ENCODE measurements around the gene EID2B. TPM values are rescaled to one million over a fixed set of nuclear protein-coding genes. Genes with fewer than 3 reads are reported as not detected.

Gene EID2B
- total and polyA plus RNA-seq, 2 of the 13 experiments (the other 11 are each of a cell fraction or from before 2014, with no cell fraction given), result 2.5 to 3.7 TPM

- TF ChIP-seq ZNF232 (CRISPR knock-in tag; IDR thresholded peaks at IDR 0.05; ENCODE audit: borderline replicate concordance), result peak; percentile 92; the same call in 1 of the 2 replicates
- no peak; the same call in 1 of the 2 replicates for TF ChIP-seq PAX8 (CRISPR knock-in tag; IDR thresholded peaks at IDR 0.05; ENCODE audit: borderline replicate concordance)
- no peak for TF ChIP-seq SIN3B (IDR thresholded peaks at IDR 0.05; ENCODE audit: low read length)
- TF ChIP-seq ZNF557 (CRISPR knock-in tag; IDR thresholded peaks at IDR 0.05), result peak; percentile 91; the same call in 1 of the 2 replicates
- no peak for TF ChIP-seq ZNF850 (CRISPR knock-in tag; conservative IDR thresholded peaks at IDR 0.05)
- TF ChIP-seq ZNF577 (CRISPR knock-in tag; IDR thresholded peaks at IDR 0.05; ENCODE audit: borderline replicate concordance, low read depth), result 0 out of 2 replicates have a peak, but pooled peaks have one; percentile 72
- TF ChIP-seq TMF1 (CRISPR knock-in tag; IDR thresholded peaks at IDR 0.05; ENCODE audit: low read depth), result peak; percentile 99
- peak; percentile 36; the same call in 1 of the 2 replicates for TF ChIP-seq AHR (CRISPR knock-in tag; IDR thresholded peaks at IDR 0.05)
- no peak for TF ChIP-seq ZNF652 (CRISPR knock-in tag; IDR thresholded peaks at IDR 0.05; ENCODE audit: borderline replicate concordance, low read depth)
- peak; percentile 31; the same call in 1 of the 2 replicates for TF ChIP-seq HDAC1 (CRISPR knock-in tag; IDR thresholded peaks at IDR 0.05)
- peak; percentile 95 for TF ChIP-seq ZNF451 (CRISPR knock-in tag; IDR thresholded peaks at IDR 0.05)
- 0 out of 2 replicates have a peak, but pooled peaks have one; percentile 11 for TF ChIP-seq NFKBIZ (CRISPR knock-in tag; IDR thresholded peaks at IDR 0.05)
- peak; percentile 35; the same call in 1 of the 2 replicates for TF ChIP-seq ZGPAT (CRISPR knock-in tag; IDR thresholded peaks at IDR 0.05)
- 0 out of 2 replicates have a peak, but pooled peaks have one; percentile 63 for TF ChIP-seq ZMYM2 (CRISPR knock-in tag; IDR thresholded peaks at IDR 0.05)
- TF ChIP-seq ZNF234 (CRISPR knock-in tag; conservative IDR thresholded peaks at IDR 0.05), result peak; percentile 89
- TF ChIP-seq ZBTB7B (CRISPR knock-in tag; IDR thresholded peaks at IDR 0.05), result peak; percentile 37; the same call in 1 of the 2 replicates
- peak; percentile 73; the same call in 1 of the 2 replicates for TF ChIP-seq DNMT3B (CRISPR knock-in tag; conservative IDR thresholded peaks at IDR 0.05)
- no peak for TF ChIP-seq PITX1 (CRISPR knock-in tag; IDR thresholded peaks at IDR 0.05)
- no peak for TF ChIP-seq GATA4 (IDR thresholded peaks at IDR 0.05; ENCODE audit: borderline replicate concordance, low read depth)
- no peak for TF ChIP-seq TERF1 (CRISPR knock-in tag; IDR thresholded peaks at IDR 0.05)
- TF ChIP-seq ZBTB20 (CRISPR knock-in tag; IDR thresholded peaks at IDR 0.05; ENCODE audit: borderline replicate concordance, low read depth), result peak; percentile 51; the same call in 1 of the 2 replicates
- peak; percentile 77; the same call in 1 of the 2 replicates for TF ChIP-seq ZNF776 (CRISPR knock-in tag; IDR thresholded peaks at IDR 0.05)
- peak; percentile 99 for TF ChIP-seq ZNF883 (CRISPR knock-in tag; IDR thresholded peaks at IDR 0.05; ENCODE audit: not compliant biosample characterization)
Observed at GRCh38 chr19:39506944-39507714, 25.5 kb downstream of the EID2B start (continued).

All from HepG2 (cell line).